ENCODE data around the gene PLB1. TPM values are rescaled to one million over a fixed set of nuclear protein-coding genes. Genes with fewer than 3 reads are reported as not detected.
A peak's percentile ranks its signal among the peaks of the same experiment; 100 is the strongest.
"Not testable (repeated sequence)": the region's sequence is repeated elsewhere in the genome, so short reads cannot be mapped to it uniquely, and the experiment has no call there.

Gene PLB1
- total and polyA plus RNA-seq, 5 donors: 0.86 to 2.7 (median 2.2) TPM

DNA sequence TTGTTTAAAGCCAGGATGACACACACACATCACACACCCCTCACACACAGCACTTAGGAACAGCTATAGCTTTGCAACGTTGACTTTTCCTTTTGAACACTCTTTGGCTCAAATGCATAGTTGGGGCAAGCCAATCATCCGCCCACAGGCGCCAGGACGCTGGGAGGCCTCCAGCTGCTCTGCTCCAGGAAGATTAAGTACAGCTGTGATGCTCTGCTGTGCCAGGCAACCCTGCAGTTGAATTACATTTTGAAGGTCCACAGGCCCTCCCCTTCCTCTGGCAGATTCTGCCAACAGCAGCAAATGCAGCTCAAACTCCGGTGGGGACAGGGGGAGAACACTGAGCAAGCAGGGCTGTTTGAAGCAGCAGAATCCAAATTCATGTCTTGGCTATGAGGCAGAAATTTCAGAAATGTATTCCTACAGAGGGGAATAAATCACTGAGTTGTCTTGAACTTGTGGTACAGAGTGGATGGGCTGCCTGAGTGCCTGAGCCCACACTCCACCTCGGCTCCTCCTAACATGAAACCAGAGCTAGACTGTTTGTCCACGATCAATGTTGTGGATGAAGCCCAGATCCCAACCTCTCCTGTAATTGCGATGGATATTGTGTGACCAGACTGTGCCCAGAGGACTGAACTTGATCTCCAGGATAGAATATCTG, 169.3 kb downstream of the PLB1 start:
- intact Hi-C loops (cut with DNase I): loop anchor here in 1 of 4 donors (10.0 kb wide), 1 partner anchor 70 kb away; no protein-coding TSS in a partner anchor
- ATAC-seq (peak; percentile 64 to 83), DNase-seq (peak; percentile 84 to 96 (median 92))
- Histone ChIP-seq H3K9me3 (ENCODE audit: control insufficient read depth, low read length) (no peaks in the 10 kb centered on the region), H3K4me1 (ENCODE audit: control insufficient read depth, insufficient read depth, low read length) (peaks cover 10% of the 10 kb centered on the region), H3K27ac (ENCODE audit: low read length) (peak overlapping the region; percentile 55), H3K27me3 (ENCODE audit: control insufficient read depth, insufficient read depth) (no peaks in the 10 kb centered on the region), H3K4me3 (ENCODE audit: low read length) (no peak overlapping the region)
- WGBS: 34% methylated on average over 8 of the region's 8 CpGs

- not testable (repeated sequence) for H3K4me1 ChIP-seq (ENCODE audit: control insufficient read depth, insufficient read depth, low read length); H3K27me3 ChIP-seq (ENCODE audit: control insufficient read depth, insufficient read depth); ATAC-seq; H3K9me3 ChIP-seq (ENCODE audit: control insufficient read depth, low read length); H3K27ac ChIP-seq (ENCODE audit: low read length); DNase-seq; H3K4me3 ChIP-seq (ENCODE audit: low read length)
- intact Hi-C loops (cut with DNase I): loop anchor here in 1 of 4 donors (10.0 kb wide), 1 partner anchor 71 kb away; no protein-coding TSS in a partner anchor
- WGBS: 66% methylated on average over 4 of the region's 4 CpGs
Observed at GRCh38 chr2:28665811-28666377, 170.0 kb downstream of the PLB1 start.

DNA sequence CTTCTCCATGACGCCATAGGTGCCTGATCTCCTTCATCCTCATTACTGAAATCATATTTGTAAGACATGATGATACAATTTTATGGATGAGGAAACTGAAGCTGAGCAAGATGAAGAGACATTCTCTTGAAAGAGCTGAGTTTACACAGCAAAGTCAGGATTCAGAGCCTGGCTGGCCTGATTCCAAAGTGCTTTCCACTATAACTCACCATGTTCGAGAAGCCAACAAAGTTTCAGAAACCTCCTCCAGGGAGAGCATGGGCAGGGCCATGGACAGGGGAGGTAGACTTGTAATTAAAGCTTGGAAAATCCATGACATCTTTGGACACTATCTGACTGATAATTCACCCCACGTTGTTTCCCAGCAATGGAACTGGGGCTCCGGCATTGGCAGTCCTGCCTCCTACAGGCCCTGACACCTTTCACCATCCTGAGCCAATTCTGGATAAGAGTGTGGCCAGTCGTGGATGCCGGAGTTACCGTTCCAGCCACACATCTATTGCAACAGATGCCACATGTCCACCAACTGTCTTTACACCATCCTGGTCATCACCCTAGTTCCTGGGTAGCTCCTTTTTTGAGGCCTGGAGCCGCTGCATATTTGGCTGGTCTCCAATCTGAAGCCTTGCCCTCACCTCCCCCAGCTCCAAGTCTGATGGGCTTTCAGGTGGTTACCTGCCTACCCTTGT, 170.8 kb downstream of the PLB1 start:
- Histone ChIP-seq H3K27me3 (ENCODE audit: control insufficient read depth, insufficient read depth) (no peaks in the 10 kb centered on the region), H3K4me1 (ENCODE audit: control insufficient read depth, insufficient read depth, low read length) (peaks cover 7% of the 10 kb centered on the region), H3K27ac (ENCODE audit: low read length) (no peak overlapping the region), H3K9me3 (ENCODE audit: control insufficient read depth, low read length) (no peaks in the 10 kb centered on the region), H3K4me3 (ENCODE audit: low read length) (no peak overlapping the region)
- intact Hi-C loops (cut with DNase I): loop anchor here in 1 of 4 donors (10.0 kb wide), 1 partner anchor 72 kb away; no protein-coding TSS in a partner anchor
- no peak for ATAC-seq
- peak; percentile 47 to 64 (median 54) for DNase-seq
- WGBS: 66% methylated on average over 8 of the region's 8 CpGs

- Histone ChIP-seq H3K27me3 (ENCODE audit: control insufficient read depth, insufficient read depth) (no peaks in the 10 kb centered on the region), H3K4me3 (ENCODE audit: low read length) (no peak overlapping the region), H3K27ac (ENCODE audit: low read length) (no peak overlapping the region), H3K9me3 (ENCODE audit: control insufficient read depth, low read length) (no peaks in the 10 kb centered on the region), H3K4me1 (ENCODE audit: control insufficient read depth, insufficient read depth, low read length) (peaks cover 5% of the 10 kb centered on the region)
- ATAC-seq: no peak
- intact Hi-C loops (cut with DNase I): loop anchor here in 1 of 4 donors (10.0 kb wide), 1 partner anchor 72 kb away; no protein-coding TSS in a partner anchor
- no peak for DNase-seq
- WGBS: 97% methylated on average over 6 of the region's 6 CpGs
Observed at GRCh38 chr2:28667261-28667660, 171.4 kb downstream of the PLB1 start.

DNA sequence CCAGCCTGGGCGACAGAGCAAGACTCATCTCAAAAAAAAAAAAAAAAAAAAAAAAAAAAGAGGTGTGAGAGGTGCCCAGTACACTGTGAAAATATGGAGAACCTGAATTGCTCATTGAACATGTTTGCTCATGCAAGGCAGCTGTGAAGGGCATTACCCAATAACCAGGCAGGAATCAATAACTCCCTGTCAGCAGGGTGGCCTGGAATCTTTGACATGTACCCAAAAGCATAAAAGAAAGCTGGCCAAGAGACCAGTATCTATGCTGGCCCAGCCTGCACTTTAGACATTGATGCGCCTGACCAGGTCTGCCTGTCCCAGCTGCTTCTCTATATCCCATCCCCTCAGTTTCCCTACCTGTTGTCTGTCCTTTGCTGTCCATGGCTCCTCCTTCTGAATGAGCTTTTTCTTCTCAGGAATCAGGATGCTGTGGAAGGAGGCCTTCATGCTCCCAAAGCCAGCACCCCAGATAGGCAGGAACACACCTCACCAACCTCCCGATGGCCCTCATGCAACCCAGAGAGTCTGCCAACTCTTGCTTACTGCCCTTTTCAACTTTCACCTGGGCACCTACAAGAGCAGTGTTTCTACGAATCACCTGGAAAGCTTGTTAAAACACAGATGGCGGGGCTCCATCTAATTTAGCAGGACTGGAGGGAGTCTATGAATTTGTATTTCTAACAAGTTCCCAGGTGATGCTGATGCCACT, 172.4 kb downstream of the PLB1 start:
- no peak overlapping the region for H3K27ac ChIP-seq (ENCODE audit: low read length)
- no peaks in the 10 kb centered on the region for H3K27me3 ChIP-seq (ENCODE audit: control insufficient read depth, insufficient read depth)
- ATAC-seq (no peak), DNase-seq (no peak)
- no peaks in the 10 kb centered on the region for H3K9me3 ChIP-seq (ENCODE audit: control insufficient read depth, low read length)
- H3K4me1 ChIP-seq (ENCODE audit: control insufficient read depth, insufficient read depth, low read length): peaks cover 5% of the 10 kb centered on the region
- WGBS: 98% methylated on average over 5 of the region's 5 CpGs
- H3K4me3 ChIP-seq (ENCODE audit: low read length): no peak overlapping the region
- intact Hi-C loops (cut with DNase I): loop anchor here in 1 of 4 donors (10.0 kb wide), 1 partner anchor 73 kb away; no protein-coding TSS in a partner anchor

- 99% methylated on average over 2 of the region's 2 CpGs for WGBS
- Histone ChIP-seq H3K4me1 (ENCODE audit: control insufficient read depth, insufficient read depth, low read length) (peaks cover 3% of the 10 kb centered on the region), H3K9me3 (ENCODE audit: control insufficient read depth, low read length) (no peaks in the 10 kb centered on the region), H3K27ac (ENCODE audit: low read length) (no peak overlapping the region), H3K4me3 (ENCODE audit: low read length) (no peak overlapping the region), H3K27me3 (ENCODE audit: control insufficient read depth, insufficient read depth) (no peaks in the 10 kb centered on the region)
- no peak for DNase-seq
- intact Hi-C loops (cut with DNase I): loop anchor here in 1 of 4 donors (10.0 kb wide), 1 partner anchor 74 kb away; no protein-coding TSS in a partner anchor
- no peak for ATAC-seq
Observed at GRCh38 chr2:28668880-28669279, 173.0 kb downstream of the PLB1 start.

GRCh38 chr2:28670856-28671255, 175.0 kb downstream of the PLB1 start:
- WGBS: 71% methylated on average over 2 of the region's 2 CpGs
- Histone ChIP-seq H3K27ac (ENCODE audit: low read length) (no peak overlapping the region), H3K27me3 (ENCODE audit: control insufficient read depth, insufficient read depth) (no peaks in the 10 kb centered on the region), H3K4me3 (ENCODE audit: low read length) (no peak overlapping the region), H3K4me1 (ENCODE audit: control insufficient read depth, insufficient read depth, low read length) (no peaks in the 10 kb centered on the region), H3K9me3 (ENCODE audit: control insufficient read depth, low read length) (no peaks in the 10 kb centered on the region)
- ATAC-seq: no peak
- intact Hi-C loops (cut with DNase I): no loop called here
- DNase-seq: no peak

GRCh38 chr2:28673338-28673737, 177.5 kb downstream of the PLB1 start:
- H3K27me3 ChIP-seq (ENCODE audit: control insufficient read depth, insufficient read depth): no peaks in the 10 kb centered on the region
- no peak for ATAC-seq
- no peaks in the 10 kb centered on the region for H3K9me3 ChIP-seq (ENCODE audit: control insufficient read depth, low read length)
- intact Hi-C loops (cut with DNase I): no loop called here
- 94% methylated on average over 4 of the region's 4 CpGs for WGBS
- H3K27ac ChIP-seq (ENCODE audit: low read length): no peak overlapping the region
- no peak overlapping the region for H3K4me3 ChIP-seq (ENCODE audit: low read length)
- peaks cover 5% of the 10 kb centered on the region for H3K4me1 ChIP-seq (ENCODE audit: control insufficient read depth, insufficient read depth, low read length)
- no peak for DNase-seq

DNA sequence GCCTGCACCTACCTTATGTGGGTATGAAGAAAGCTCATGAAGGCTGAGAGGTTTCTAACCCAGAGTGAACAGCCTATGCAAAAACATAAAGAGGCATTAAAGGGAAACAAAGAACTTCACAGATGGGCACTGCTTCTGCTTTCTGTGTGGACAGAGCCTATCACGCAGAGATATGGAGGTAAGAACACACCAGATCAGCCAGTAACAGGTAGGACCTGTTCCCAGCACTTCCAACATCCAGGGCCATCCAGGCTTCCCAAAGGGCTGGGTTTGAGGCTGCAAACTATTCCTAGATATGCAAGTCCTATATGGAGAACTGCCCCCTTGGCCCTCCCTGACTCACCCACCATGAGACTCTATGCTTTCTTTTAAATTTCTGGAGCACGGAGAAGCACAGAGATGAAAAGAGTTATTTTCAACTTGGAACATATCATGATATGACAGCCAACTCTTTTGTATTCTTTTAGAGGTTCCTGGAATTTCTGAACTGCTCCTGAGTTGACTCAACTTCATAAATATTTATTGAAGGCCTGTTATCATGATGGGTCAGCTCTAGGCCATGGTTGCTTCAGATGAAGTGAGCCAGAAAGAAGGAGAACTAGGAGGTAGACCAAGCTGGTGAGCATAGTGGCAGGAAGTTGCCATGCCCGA, 178.3 kb downstream of the PLB1 start:
- Histone ChIP-seq H3K9me3 (ENCODE audit: control insufficient read depth, low read length) (no peaks in the 10 kb centered on the region), H3K4me1 (ENCODE audit: control insufficient read depth, insufficient read depth, low read length) (peaks cover 7% of the 10 kb centered on the region), H3K27me3 (ENCODE audit: control insufficient read depth, insufficient read depth) (no peaks in the 10 kb centered on the region), H3K27ac (ENCODE audit: low read length) (no peak overlapping the region), H3K4me3 (ENCODE audit: low read length) (no peak overlapping the region)
- DNase-seq: no peak
- intact Hi-C loops (cut with DNase I): no loop called here
- no peak for ATAC-seq
- WGBS: 81% methylated on average over 3 of the region's 3 CpGs

GRCh38 chr2:28674713-28675068, 178.8 kb downstream of the PLB1 start:
- Histone ChIP-seq H3K4me1 (ENCODE audit: control insufficient read depth, insufficient read depth, low read length) (peaks cover 11% of the 10 kb centered on the region), H3K9me3 (ENCODE audit: control insufficient read depth, low read length) (no peaks in the 10 kb centered on the region), H3K27ac (ENCODE audit: low read length) (no peak overlapping the region), H3K4me3 (ENCODE audit: low read length) (no peak overlapping the region), H3K27me3 (ENCODE audit: control insufficient read depth, insufficient read depth) (no peaks in the 10 kb centered on the region)
- intact Hi-C loops (cut with DNase I): no loop called here
- WGBS: 76% methylated on average over 1 of the region's 1 CpG
- no peak for ATAC-seq
- DNase-seq: no peak
